Measurements from ENCODE around the gene WNK2. TPM values are rescaled to one million over a fixed set of nuclear protein-coding genes. Genes with fewer than 3 reads are reported as not detected.

Gene WNK2
- polyA plus RNA-seq, 3 donors, result 0.40 TPM; not detected in 2

DNA sequence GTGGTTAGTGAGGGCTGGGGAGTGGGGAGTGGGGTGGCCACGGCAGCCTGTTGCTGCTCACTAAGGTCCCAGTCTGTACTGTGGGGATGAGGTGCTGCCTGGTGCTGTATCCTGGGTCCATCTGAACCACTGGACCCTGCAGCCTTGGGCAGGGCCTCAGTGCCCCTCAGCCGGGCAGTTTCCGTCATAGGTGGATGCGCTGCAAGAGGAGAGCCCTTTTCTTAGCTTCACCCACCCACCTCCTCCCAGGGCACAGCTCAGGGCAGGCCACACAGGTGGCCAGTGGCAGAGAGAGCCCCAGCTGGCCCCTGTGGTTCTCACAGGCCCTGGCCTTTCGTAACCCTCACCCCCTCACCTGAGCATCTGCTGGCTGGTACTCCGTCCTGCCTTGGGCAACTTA is 46.2 kb downstream of the WNK2 start:
- intact Hi-C loops (cut with micrococcal nuclease), result no loop called here
- H3K9ac ChIP-seq (ENCODE audit: insufficient read depth, low read length, poor library complexity, severe bottlenecking), result no peak overlapping the region
- peaks cover 11% of the 10 kb centered on the region in 2 donors for H3K4me1 ChIP-seq (ENCODE audit: control insufficient read depth in 1 of 2, insufficient read depth in 2 of 2, low read length in 2 of 2)
- H3K36me3 ChIP-seq (replicated peaks in 1 of 2; ENCODE audit: control insufficient read depth in 1 of 2, insufficient read depth in 2 of 2, low read length in 2 of 2), result no peaks in the 10 kb centered on the region
- 86% methylated on average over 1 of the region's 6 CpGs for WGBS (ENCODE audit: insufficient coverage)
- no peak overlapping the region for H3K4me2 ChIP-seq (replicated peaks; ENCODE audit: extremely low read depth, low read length, poor library complexity, severe bottlenecking)
- no peaks in the 10 kb centered on the region for H3K36me3 Mint-ChIP-seq
- peaks cover 0 to 4% of the 10 kb centered on the region in 2 donors for H3K9me3 ChIP-seq (replicated peaks in 1 of 2; ENCODE audit: control insufficient read depth in 1 of 2, insufficient read depth in 1 of 2, low read length in 2 of 2)
- no peak overlapping the region for H3K27ac ChIP-seq (ENCODE audit: low read depth in 1 of 2, low read length in 2 of 2)
- H3K27me3 Mint-ChIP-seq (ENCODE audit: low read depth in 3 of 3), result peaks cover 53 to 92% (median 89%) of the 10 kb centered on the region in 3 donors
- no peak overlapping the region for H2AFZ ChIP-seq (ENCODE audit: insufficient read depth, low read depth, low read length, poor library complexity, severe bottlenecking)
- TF ChIP-seq, protein P1, sequence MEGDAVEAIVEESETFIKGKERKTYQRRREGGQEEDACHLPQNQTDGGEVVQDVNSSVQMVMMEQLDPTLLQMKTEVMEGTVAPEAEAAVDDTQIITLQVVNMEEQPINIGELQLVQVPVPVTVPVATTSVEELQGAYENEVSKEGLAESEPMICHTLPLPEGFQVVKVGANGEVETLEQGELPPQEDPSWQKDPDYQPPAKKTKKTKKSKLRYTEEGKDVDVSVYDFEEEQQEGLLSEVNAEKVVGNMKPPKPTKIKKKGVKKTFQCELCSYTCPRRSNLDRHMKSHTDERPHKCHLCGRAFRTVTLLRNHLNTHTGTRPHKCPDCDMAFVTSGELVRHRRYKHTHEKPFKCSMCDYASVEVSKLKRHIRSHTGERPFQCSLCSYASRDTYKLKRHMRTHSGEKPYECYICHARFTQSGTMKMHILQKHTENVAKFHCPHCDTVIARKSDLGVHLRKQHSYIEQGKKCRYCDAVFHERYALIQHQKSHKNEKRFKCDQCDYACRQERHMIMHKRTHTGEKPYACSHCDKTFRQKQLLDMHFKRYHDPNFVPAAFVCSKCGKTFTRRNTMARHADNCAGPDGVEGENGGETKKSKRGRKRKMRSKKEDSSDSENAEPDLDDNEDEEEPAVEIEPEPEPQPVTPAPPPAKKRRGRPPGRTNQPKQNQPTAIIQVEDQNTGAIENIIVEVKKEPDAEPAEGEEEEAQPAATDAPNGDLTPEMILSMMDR (IDR thresholded peaks at IDR 0.05), result no peak
- H3K27me3 ChIP-seq (ENCODE audit: control insufficient read depth in 2 of 2, insufficient read depth in 2 of 2, low read length in 2 of 2), result peaks cover 4 to 80% of the 10 kb centered on the region in 2 donors
- H3K27ac Mint-ChIP-seq, result peak overlapping the region in 1 of 7 donors; percentile 78
- no peak for DNase-seq
- no peaks in the 10 kb centered on the region for H4K20me1 ChIP-seq (ENCODE audit: insufficient read depth, low read length)
- H3K4me3 ChIP-seq (replicated peaks in 1 of 3; ENCODE audit: low read depth in 2 of 3, low read length in 3 of 3), result no peak overlapping the region
- H3K9me3 Mint-ChIP-seq, result peaks cover 0 to 5% (median 0%) of the 10 kb centered on the region in 7 donors
- peaks cover 13% of the 10 kb centered on the region for H3K4me1 Mint-ChIP-seq
- H3K4me3 Mint-ChIP-seq, result peak overlapping the region in 1 of 2 donors; percentile 58
- H3K79me2 ChIP-seq (ENCODE audit: insufficient read depth, low read length), result no peaks in the 10 kb centered on the region

DNA sequence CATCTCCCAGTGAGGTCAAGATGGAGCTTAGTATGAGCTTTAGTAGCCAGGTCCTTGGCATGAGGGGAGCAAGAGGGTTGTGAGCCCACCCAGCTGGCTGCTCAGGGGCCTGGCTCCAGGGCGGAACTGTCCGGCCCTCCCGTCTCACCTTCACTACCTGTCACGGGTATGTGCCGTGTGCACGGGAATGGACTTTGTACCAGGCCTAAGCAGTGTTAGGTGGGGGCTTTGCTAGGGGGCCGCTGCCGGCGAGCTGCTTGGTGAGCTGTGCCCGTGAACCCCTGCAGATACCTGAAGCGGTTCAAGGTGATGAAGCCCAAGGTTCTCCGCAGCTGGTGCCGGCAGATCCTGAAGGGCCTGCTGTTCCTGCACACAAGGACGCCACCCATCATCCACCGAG is 46.7 kb downstream of the WNK2 start:
- TF ChIP-seq, protein P1 (IDR thresholded peaks at IDR 0.05), result no peak
- Mint-ChIP-seq H3K9me3 (peaks cover 0 to 5% (median 0%) of the 10 kb centered on the region in 7 donors), H3K4me1 (peaks cover 13% of the 10 kb centered on the region), H3K4me3 (peak overlapping the region in 1 of 2 donors; percentile 31), H3K36me3 (no peaks in the 10 kb centered on the region), H3K27ac (no peak overlapping the region), H3K27me3 (ENCODE audit: low read depth in 3 of 3) (peaks cover 50 to 92% (median 86%) of the 10 kb centered on the region in 3 donors)
- no peak overlapping the region for H3K27ac ChIP-seq (ENCODE audit: low read depth in 1 of 2, low read length in 2 of 2)
- H3K4me1 ChIP-seq (ENCODE audit: control insufficient read depth in 1 of 2, insufficient read depth in 2 of 2, low read length in 2 of 2), result peaks cover 11% of the 10 kb centered on the region in 2 donors
- no peaks in the 10 kb centered on the region for H3K79me2 ChIP-seq (ENCODE audit: insufficient read depth, low read length)
- H2AFZ ChIP-seq (ENCODE audit: insufficient read depth, low read depth, low read length, poor library complexity, severe bottlenecking), result no peak overlapping the region
- H3K4me2 ChIP-seq (replicated peaks; ENCODE audit: extremely low read depth, low read length, poor library complexity, severe bottlenecking), result no peak overlapping the region
- peaks cover 2 to 79% of the 10 kb centered on the region in 2 donors for H3K27me3 ChIP-seq (ENCODE audit: control insufficient read depth in 2 of 2, insufficient read depth in 2 of 2, low read length in 2 of 2)
- no peaks in the 10 kb centered on the region for H4K20me1 ChIP-seq (ENCODE audit: insufficient read depth, low read length)
- intact Hi-C loops (cut with micrococcal nuclease), result no loop called here
- H3K36me3 ChIP-seq (replicated peaks in 1 of 2; ENCODE audit: control insufficient read depth in 1 of 2, insufficient read depth in 2 of 2, low read length in 2 of 2), result no peaks in the 10 kb centered on the region
- no peak overlapping the region for H3K4me3 ChIP-seq (replicated peaks in 1 of 3; ENCODE audit: low read depth in 2 of 3, low read length in 3 of 3)
- no peak overlapping the region for H3K9ac ChIP-seq (ENCODE audit: insufficient read depth, low read length, poor library complexity, severe bottlenecking)
- WGBS (ENCODE audit: insufficient coverage), result 99% methylated on average over 9 of the region's 15 CpGs
- DNase-seq, result no peak
- peaks cover 0 to 4% of the 10 kb centered on the region in 2 donors for H3K9me3 ChIP-seq (replicated peaks in 1 of 2; ENCODE audit: control insufficient read depth in 1 of 2, insufficient read depth in 1 of 2, low read length in 2 of 2)

All from CD14-positive monocyte (primary cell).